G401 (cell line): Measurements from ENCODE around the gene ZNF235. TPM values are rescaled to one million over a fixed set of nuclear protein-coding genes. Genes with fewer than 3 reads are reported as not detected.
"Not testable (repeated sequence)": the region's sequence is repeated elsewhere in the genome, so short reads cannot be mapped to it uniquely, and the experiment has no call there.

Source experiments
- DNase-seq: peaks from one replicate; pipeline ENCODE4 v3.0.0-alpha.2; 2015; ENCODE audit warnings: low spot score
- in situ Hi-C: cut with HindIII; loops from 2 replicates; pipeline ENCODE4 v1.10.0; 2016; ENCODE audit warnings: low sequenced_read_pairs, mixed read lengths
- total RNA-seq: library from RNA; depleted of rRNA; stranded (reverse); fragments of >200 nt; shearing (Covaris generic); gene quantifications from 2 replicates; pipeline ENCODE4 v1.2.3, GENCODE V29; 2014; rRNA removed

The ZNF235 gene
- total RNA-seq, 1 experiment from 2014 or later: 8.6 TPM

- peak; percentile 43 for DNase-seq
- in situ Hi-C loops: no loop called here
These were observed 44.5 kb downstream of the ZNF235 start for GRCh38 chr19:44260343-44260681.

- DNase-seq: no peak
- in situ Hi-C loops: no loop called here
These were observed 45.9 kb downstream of the ZNF235 start for GRCh38 chr19:44258835-44259413.

- DNase-seq: no peak
- in situ Hi-C loops: no loop called here
These were observed 46.7 kb downstream of the ZNF235 start for GRCh38 chr19:44258136-44258535.

- no peak for DNase-seq
- in situ Hi-C loops: no loop called here
These were observed 49.0 kb downstream of the ZNF235 start for GRCh38 chr19:44255705-44256411.

GRCh38 chr19:44254496-44254895 lies 50.3 kb downstream of the ZNF235 start:
- no peak for DNase-seq
- in situ Hi-C loops: no loop called here

GRCh38 chr19:44253392-44253791 lies 51.4 kb downstream of the ZNF235 start:
- DNase-seq, in situ Hi-C loops: not testable (repeated sequence)

- DNase-seq, in situ Hi-C loops: not testable (repeated sequence)
These were observed 52.5 kb downstream of the ZNF235 start for GRCh38 chr19:44252332-44252731.

GRCh38 chr19:44236384-44236783 lies 68.4 kb downstream of the ZNF235 start:
- in situ Hi-C loops: no loop called here
- DNase-seq: no peak

Other genes starting within 250 kb of the ZNF235 start
- gene ZNF284, start 232.9 kb downstream of the ZNF235 start, total RNA-seq: 0.25 TPM in 1 of 2 replicates, not detected in the other
- 4.7 and 11.3 TPM in 2 replicates for gene ZNF224, start 210.7 kb downstream of the ZNF235 start, total RNA-seq
- gene ZNF225, start 191.6 kb downstream of the ZNF235 start, total RNA-seq: 1.3 and 2.3 TPM in 2 replicates
- 0.03 TPM in 1 of 2 replicates, not detected in the other for gene ZNF234, start 163.5 kb downstream of the ZNF235 start, total RNA-seq
- 9.1 and 14.4 TPM in 2 replicates for gene ZNF226, start 139.9 kb downstream of the ZNF235 start, total RNA-seq
- 12.1 and 15.1 TPM in 2 replicates for gene ZNF227, start 92.5 kb downstream of the ZNF235 start, total RNA-seq
- not detected in 2 replicates for gene ZNF233, start 45.1 kb downstream of the ZNF235 start, total RNA-seq
- gene ZNF112, start 51.7 kb upstream of the ZNF235 start, total RNA-seq: 0.81 and 1.2 TPM in 2 replicates
- gene ZNF285, start 96.6 kb upstream of the ZNF235 start, total RNA-seq: 0.24 and 0.31 TPM in 2 replicates
- gene ZNF229, start 143.4 kb upstream of the ZNF235 start, total RNA-seq: 0.80 and 1.0 TPM in 2 replicates
- gene ZNF180, start 195.5 kb upstream of the ZNF235 start, total RNA-seq: 8.0 and 15.0 TPM in 2 replicates
- gene CEACAM20, start 224.7 kb upstream of the ZNF235 start, total RNA-seq: not detected in 2 replicates